ENCODE measurements around the gene TEX29.

TEX29 gene

GRCh38 chr13:111371720-111372119, 51.3 kb downstream of the TEX29 start:
- no peak for DNase-seq (ENCODE audit: low spot score)
- TF ChIP-seq CTCF (IDR thresholded peaks at IDR 0.05; ENCODE audit: extremely low read depth, missing control alignments): no peak

GRCh38 chr13:111372651-111373425, 52.4 kb downstream of the TEX29 start:
- TF ChIP-seq CTCF (IDR thresholded peaks at IDR 0.05; ENCODE audit: extremely low read depth, missing control alignments): no peak
- no peak for DNase-seq (ENCODE audit: low spot score)

- no peak for TF ChIP-seq CTCF (IDR thresholded peaks at IDR 0.05; ENCODE audit: extremely low read depth, missing control alignments)
These were observed 53.0 kb downstream of the TEX29 start for GRCh38 chr13:111373486-111373885.

GRCh38 chr13:111380431-111380830, 60.0 kb downstream of the TEX29 start:
- no peak for DNase-seq (ENCODE audit: low spot score)
- no peak for TF ChIP-seq CTCF (IDR thresholded peaks at IDR 0.05; ENCODE audit: extremely low read depth, missing control alignments)

More at GRCh38 chr13:111373486-111373885, 53.0 kb downstream of the TEX29 start:
- DNase-seq (ENCODE audit: low spot score): no peak

- no peak for DNase-seq (ENCODE audit: low spot score)
- TF ChIP-seq CTCF (IDR thresholded peaks at IDR 0.05; ENCODE audit: extremely low read depth, missing control alignments): no peak
These were observed 62.0 kb downstream of the TEX29 start for GRCh38 chr13:111382411-111382810.

- DNase-seq (ENCODE audit: low spot score): no peak
- TF ChIP-seq CTCF (IDR thresholded peaks at IDR 0.05; ENCODE audit: extremely low read depth, missing control alignments): no peak
These were observed 62.4 kb downstream of the TEX29 start for GRCh38 chr13:111382877-111383276.

GRCh38 chr13:111383591-111384440, 63.4 kb downstream of the TEX29 start:
- DNase-seq (ENCODE audit: low spot score): no peak
- TF ChIP-seq CTCF (IDR thresholded peaks at IDR 0.05; ENCODE audit: extremely low read depth, missing control alignments): no peak

All from GM20000 (cell line).